Measurements from ENCODE around the gene TCEAL4. TPM values are rescaled to one million over a fixed set of nuclear protein-coding genes. Genes with fewer than 3 reads are reported as not detected.

TCEAL4 gene
- polyA plus RNA-seq, 1 experiment, result 43.9 TPM

- POLR2A ChIA-PET, result no interaction called here
- H3K27me3 ChIP-seq (ENCODE audit: control insufficient read depth, insufficient read depth, low read length), result no peaks in the 10 kb centered on the region
- H3K9me3 ChIP-seq (ENCODE audit: control insufficient read depth, insufficient read depth, low read length), result no peaks in the 10 kb centered on the region
- no peak overlapping the region for H3K27ac ChIP-seq (ENCODE audit: low read depth, low read length)
- H3K4me3 ChIP-seq (ENCODE audit: low read depth, low read length), result no peak overlapping the region
- CTCF ChIA-PET, result interaction anchor here (0.8 to 2.2 kb wide), 2 partner anchors 14 to 49 kb away, joined by 6 to 8 read pairs; no protein-coding TSS in a partner anchor
- DNase-seq (ENCODE audit: low read depth, low spot score), result no peak
- TF ChIP-seq, protein P1, sequence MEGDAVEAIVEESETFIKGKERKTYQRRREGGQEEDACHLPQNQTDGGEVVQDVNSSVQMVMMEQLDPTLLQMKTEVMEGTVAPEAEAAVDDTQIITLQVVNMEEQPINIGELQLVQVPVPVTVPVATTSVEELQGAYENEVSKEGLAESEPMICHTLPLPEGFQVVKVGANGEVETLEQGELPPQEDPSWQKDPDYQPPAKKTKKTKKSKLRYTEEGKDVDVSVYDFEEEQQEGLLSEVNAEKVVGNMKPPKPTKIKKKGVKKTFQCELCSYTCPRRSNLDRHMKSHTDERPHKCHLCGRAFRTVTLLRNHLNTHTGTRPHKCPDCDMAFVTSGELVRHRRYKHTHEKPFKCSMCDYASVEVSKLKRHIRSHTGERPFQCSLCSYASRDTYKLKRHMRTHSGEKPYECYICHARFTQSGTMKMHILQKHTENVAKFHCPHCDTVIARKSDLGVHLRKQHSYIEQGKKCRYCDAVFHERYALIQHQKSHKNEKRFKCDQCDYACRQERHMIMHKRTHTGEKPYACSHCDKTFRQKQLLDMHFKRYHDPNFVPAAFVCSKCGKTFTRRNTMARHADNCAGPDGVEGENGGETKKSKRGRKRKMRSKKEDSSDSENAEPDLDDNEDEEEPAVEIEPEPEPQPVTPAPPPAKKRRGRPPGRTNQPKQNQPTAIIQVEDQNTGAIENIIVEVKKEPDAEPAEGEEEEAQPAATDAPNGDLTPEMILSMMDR (IDR thresholded peaks at IDR 0.05; ENCODE audit: low read depth, low read length), result no peak
These were observed 30.6 kb downstream of the TCEAL4 start for GRCh38 chrX:103615781-103616371.

DNA sequence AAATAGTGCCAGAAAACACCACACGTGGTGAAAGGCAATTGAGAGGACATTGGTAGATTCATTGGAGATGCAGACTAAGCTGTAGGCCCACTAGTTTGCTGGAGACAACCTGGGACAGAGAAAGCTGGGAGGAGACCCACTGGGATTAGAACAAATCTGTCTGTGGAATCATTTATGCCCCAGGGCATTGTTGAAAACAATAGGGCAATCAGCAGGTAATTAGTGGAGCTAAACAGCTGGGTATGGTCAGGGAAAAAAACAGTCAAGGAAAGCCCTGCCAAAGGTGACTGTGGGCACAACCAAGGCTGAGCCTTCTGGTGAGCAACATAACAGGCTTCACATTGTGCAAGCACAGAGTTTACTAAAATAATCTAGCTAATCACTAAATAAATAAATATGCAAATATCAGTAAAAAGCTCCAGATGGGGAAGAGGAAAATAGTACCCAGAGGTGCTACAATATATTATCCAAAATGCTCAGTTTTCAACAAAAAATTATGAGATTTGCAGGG is 31.4 kb downstream of the TCEAL4 start:
- H3K9me3 ChIP-seq (ENCODE audit: control insufficient read depth, insufficient read depth, low read length), result no peaks in the 10 kb centered on the region
- ChIA-PET CTCF (interaction anchor here (1.8 kb wide), 1 partner anchor 13 kb away, joined by 12 read pairs; no protein-coding TSS in a partner anchor), POLR2A (no interaction called here)
- H3K27me3 ChIP-seq (ENCODE audit: control insufficient read depth, insufficient read depth, low read length), result no peaks in the 10 kb centered on the region
- TF ChIP-seq, protein P1 (IDR thresholded peaks at IDR 0.05; ENCODE audit: low read depth, low read length), result no peak
- H3K4me3 ChIP-seq (ENCODE audit: low read depth, low read length), result no peak overlapping the region
- H3K27ac ChIP-seq (ENCODE audit: low read depth, low read length), result no peak overlapping the region
- DNase-seq (ENCODE audit: low read depth, low spot score), result no peak

GRCh38 chrX:103624111-103624510 is 38.8 kb downstream of the TCEAL4 start:
- H3K4me3 ChIP-seq (ENCODE audit: low read depth, low read length), result no peak overlapping the region
- TF ChIP-seq, protein P1 (IDR thresholded peaks at IDR 0.05; ENCODE audit: low read depth, low read length), result no peak
- DNase-seq (ENCODE audit: low read depth, low spot score), result no peak
- POLR2A ChIA-PET, result no interaction called here
- H3K9me3 ChIP-seq (ENCODE audit: control insufficient read depth, insufficient read depth, low read length), result no peaks in the 10 kb centered on the region
- CTCF ChIA-PET, result no interaction called here
- no peaks in the 10 kb centered on the region for H3K27me3 ChIP-seq (ENCODE audit: control insufficient read depth, insufficient read depth, low read length)
- H3K27ac ChIP-seq (ENCODE audit: low read depth, low read length), result no peak overlapping the region

- Histone ChIP-seq H3K4me3 (ENCODE audit: low read depth, low read length) (no peak overlapping the region), H3K27ac (ENCODE audit: low read depth, low read length) (no peak overlapping the region), H3K27me3 (ENCODE audit: control insufficient read depth, insufficient read depth, low read length) (no peaks in the 10 kb centered on the region), H3K9me3 (ENCODE audit: control insufficient read depth, insufficient read depth, low read length) (no peaks in the 10 kb centered on the region)
- TF ChIP-seq, protein P1 (IDR thresholded peaks at IDR 0.05; ENCODE audit: low read depth, low read length), result no peak
- ChIA-PET POLR2A (no interaction called here), CTCF (no interaction called here)
- DNase-seq (ENCODE audit: low read depth, low spot score), result no peak
These were observed 41.5 kb downstream of the TCEAL4 start for GRCh38 chrX:103626855-103627254.

Data from AG04450 (cell line).